IMR-90 (cell line): ENCODE results near the gene FRY. TPM values are rescaled to one million over a fixed set of nuclear protein-coding genes. Genes with fewer than 3 reads are reported as not detected.

Experiments
- ATAC-seq: fragments of 200-7000 bp; cut with Tn5 transposase; 2 replicates; pipeline ENCODE4 v1.9.1; 2020; ENCODE audit warnings: low read depth, mild to moderate bottlenecking, moderate library complexity
- BruUV-seq: library from RNA; stranded (reverse); fragments of 400-500 nt; replicated peaks from 2 replicates; lab custom pipeline; 2021; lab: Mats Ljungman, UMichigan
- CTCF ChIA-PET: fragments of 300-600 bp; formaldehyde crosslinking; extraction: SDS; loops from one replicate; lab custom pipeline; 2021; ENCODE audit warnings: antibody characterized with exemption; lab: Yijun Ruan, JAX
- POLR2A ChIA-PET: fragments of 300-600 bp; sonication (Branson Sonifier 250); formaldehyde crosslinking; loops from one replicate; lab custom pipeline; 2022; ENCODE audit warnings: antibody characterized with exemption; ENCODE audit not compliant: unreplicated experiment; lab: Charles Lee
- DNase-seq: peaks from one replicate; pipeline ENCODE4 v3.0.0; 2013
- H2AFZ ChIP-seq: replicated peaks from 2 replicates; pipeline ENCODE3; 2013; ENCODE audit warnings: low read length, mild to moderate bottlenecking; ENCODE audit not compliant: poor library complexity
- H2AK5ac ChIP-seq: 2 replicates; pipeline ENCODE4 v1.6.1; 2013; ENCODE audit warnings: low read depth, low read length, inconsistent platforms
- H2AK9ac ChIP-seq: replicated peaks from 2 replicates; pipeline ENCODE3; 2013; ENCODE audit warnings: mild to moderate bottlenecking, low read depth, low read length, moderate library complexity; ENCODE audit not compliant: poor library complexity
- H2BK120ac ChIP-seq: 2 replicates; pipeline ENCODE4 v1.6.1; 2013; ENCODE audit warnings: low read depth, low read length, inconsistent platforms
- H2BK15ac ChIP-seq: 3 replicates; pipeline ENCODE4 v1.6.1; 2013; ENCODE audit warnings: low read depth, low read length, inconsistent platforms
- H2BK20ac ChIP-seq: 2 replicates; pipeline ENCODE4 v1.6.1; 2013; ENCODE audit warnings: low read depth, mild to moderate bottlenecking, inconsistent platforms, low read length, moderate library complexity
- H2BK5ac ChIP-seq: 2 replicates; pipeline ENCODE4 v1.6.1; 2013; ENCODE audit warnings: mild to moderate bottlenecking, low read depth, low read length, inconsistent platforms; ENCODE audit not compliant: poor library complexity, severe bottlenecking
- H3K14ac ChIP-seq: replicated peaks from 2 replicates; pipeline ENCODE4 v1.6.1; 2013; ENCODE audit warnings: low read depth, low read length, inconsistent platforms
- H3K18ac ChIP-seq: 2 replicates; pipeline ENCODE4 v1.6.1; 2013; ENCODE audit warnings: low read depth, low read length, control low read depth
- H3K23ac ChIP-seq: 2 replicates; pipeline ENCODE4 v1.6.1; 2013; ENCODE audit warnings: low read depth, low read length, inconsistent platforms
- H3K27ac ChIP-seq: 2 replicates; pipeline ENCODE4 v1.5.1; 2013; ENCODE audit warnings: mild to moderate bottlenecking, control low read depth, low read length; ENCODE audit not compliant: insufficient read depth
- H3K27me3 ChIP-seq: 2 replicates; pipeline ENCODE4 v1.6.1; 2013; ENCODE audit warnings: low read length; ENCODE audit not compliant: control insufficient read depth, insufficient read depth
- H3K36me3 ChIP-seq: 2 replicates; pipeline ENCODE4 v1.6.1; 2013; ENCODE audit warnings: low read length, mixed read lengths; ENCODE audit not compliant: control insufficient read depth, insufficient read depth
- H3K4ac ChIP-seq: 2 replicates; pipeline ENCODE4 v1.6.1; 2013; ENCODE audit warnings: low read depth, low read length, inconsistent platforms
- H3K4me1 ChIP-seq: 2 replicates; pipeline ENCODE4 v1.6.1; 2013; ENCODE audit warnings: low read length, mixed read lengths; ENCODE audit not compliant: control insufficient read depth, insufficient read depth
- H3K4me2 ChIP-seq: 2 replicates; pipeline ENCODE4 v1.6.1; 2013; ENCODE audit warnings: low read depth, mild to moderate bottlenecking, control low read depth, low read length, moderate library complexity
- H3K4me3 ChIP-seq: 2 replicates; pipeline ENCODE4 v1.5.1; 2013; ENCODE audit warnings: low read depth, mild to moderate bottlenecking, control low read depth, low read length, moderate library complexity; ENCODE audit not compliant: insufficient read depth
- H3K56ac ChIP-seq: 2 replicates; pipeline ENCODE4 v1.6.1; 2013; ENCODE audit warnings: low read length, inconsistent platforms; ENCODE audit not compliant: insufficient read depth; ENCODE audit errors: extremely low read depth
- H3K79me1 ChIP-seq, 2 experiments: 2 replicates each; pipeline ENCODE4 v1.6.1; 2013; ENCODE audit warnings: low read length in 2 of 2, inconsistent platforms in 1 of 2, low read depth in 1 of 2
- H3K9ac ChIP-seq: 2 replicates; pipeline ENCODE4 v1.6.1; 2013; ENCODE audit warnings: low read depth, low read length, control low read depth
- H3K9me1 ChIP-seq: 2 replicates; pipeline ENCODE4 v1.6.1; 2013; ENCODE audit warnings: low read length, inconsistent platforms; ENCODE audit not compliant: insufficient read depth
- H3K9me3 ChIP-seq: 2 replicates; pipeline ENCODE4 v1.6.1; 2013; ENCODE audit warnings: low read length; ENCODE audit not compliant: control insufficient read depth, insufficient read depth
- H4K20me1 ChIP-seq: 2 replicates; pipeline ENCODE4 v1.6.1; 2013; ENCODE audit warnings: low read length, inconsistent platforms; ENCODE audit not compliant: insufficient read depth
- H4K5ac ChIP-seq: 2 replicates; pipeline ENCODE4 v1.6.1; 2013; ENCODE audit warnings: mild to moderate bottlenecking, low read depth, low read length, control low read depth
- H4K8ac ChIP-seq, 2 experiments: 2 replicates each; pipeline ENCODE4 v1.6.1; 2013; ENCODE audit warnings: low read depth in 2 of 2, low read length in 2 of 2, control low read depth in 1 of 2, inconsistent platforms in 1 of 2
- H4K91ac ChIP-seq: 2 replicates; pipeline ENCODE4 v1.6.1; 2013; ENCODE audit warnings: low read depth, low read length, inconsistent platforms; ENCODE audit not compliant: insufficient read depth
- BHLHE40 ChIP-seq: fragments of 150-350 bp; IDR thresholded peaks from 2 replicates; pipeline ENCODE4 v1.6.1; 2016; ENCODE audit warnings: mild to moderate bottlenecking, low read depth, low read length
- CEBPB ChIP-seq: IDR thresholded peaks from 2 replicates; pipeline ENCODE4 v1.6.1; 2012; ENCODE audit warnings: low read depth, low read length, improper control_type of control experiment
- CHD1 ChIP-seq: IDR thresholded peaks from 2 replicates; pipeline ENCODE4 v1.6.1; 2012; ENCODE audit warnings: low read depth, low read length, improper control_type of control experiment
- FOS ChIP-seq: fragments of 150-350 bp; IDR thresholded peaks from 2 replicates; pipeline ENCODE4 v1.6.1; 2016; ENCODE audit warnings: low read depth, low read length
- MAFK ChIP-seq: IDR thresholded peaks from 2 replicates; pipeline ENCODE4 v1.6.1; 2012; ENCODE audit warnings: low read depth, low read length, improper control_type of control experiment
- MAZ ChIP-seq: IDR thresholded peaks from 2 replicates; pipeline ENCODE4 v1.6.1; 2012; ENCODE audit warnings: low read depth, mild to moderate bottlenecking, low read length, improper control_type of control experiment, moderate library complexity, borderline replicate concordance
- MXI1 ChIP-seq: IDR thresholded peaks from 2 replicates; pipeline ENCODE4 v1.6.1; 2012; ENCODE audit warnings: low read depth, mild to moderate bottlenecking, low read length, moderate library complexity, borderline replicate concordance
- NFE2L2 ChIP-seq: fragments of 150-350 bp; IDR thresholded peaks from 2 replicates; pipeline ENCODE4 v1.6.1; 2016; ENCODE audit warnings: low read depth, mild to moderate bottlenecking, low read length
- POLR2A ChIP-seq: IDR thresholded peaks from 2 replicates; pipeline ENCODE4 v1.6.1; 2012; ENCODE audit warnings: mild to moderate bottlenecking, low read depth, low read length
- RAD21 ChIP-seq: IDR thresholded peaks from 2 replicates; pipeline ENCODE4 v1.6.1; 2012; ENCODE audit warnings: low read length, improper control_type of control experiment
- RCOR1 ChIP-seq: IDR thresholded peaks from 2 replicates; pipeline ENCODE4 v1.6.1; 2012; ENCODE audit warnings: mild to moderate bottlenecking, low read length, improper control_type of control experiment; ENCODE audit not compliant: insufficient replicate concordance
- RFX5 ChIP-seq: IDR thresholded peaks from 2 replicates; pipeline ENCODE4 v1.8.0; 2012; ENCODE audit warnings: low read depth, mild to moderate bottlenecking, low read length, moderate library complexity
- SMC3 ChIP-seq: fragments of 150-350 bp; IDR thresholded peaks from 2 replicates; pipeline ENCODE4 v1.6.1; 2016; ENCODE audit warnings: low read depth, mild to moderate bottlenecking, antibody characterized with exemption, low read length, moderate library complexity
- WGBS, 2 experiments: methylation state at CpG; one replicate each; pipeline versions ENCODE4 v1.1.5 to v1.1.7; 2013; ENCODE audit warnings: missing lambda C conversion rate in 2 of 2; ENCODE audit not compliant: insufficient read length in 1 of 2; ENCODE audit errors: extremely low coverage in 2 of 2; 5-methylcytosine and 5-hydroxymethylcytosine counted together
- dilution Hi-C: fragments of 300-500 bp; cut with HindIII; formaldehyde crosslinking; loops from one replicate; pipeline ENCODE4 v1.14.3; 2018; ENCODE audit warnings: low sequenced_read_pairs; ENCODE audit not compliant: unreplicated experiment
- in situ Hi-C: fragments of 300-500 bp; cut with MboI; formaldehyde crosslinking; loops from 3 replicates; pipeline ENCODE4 v1.14.3; 2019; ENCODE audit warnings: low sequenced_read_pairs, inconsistent platforms, mixed read lengths
- intact Hi-C: fragments of 100-400 bp; cut with micrococcal nuclease; formaldehyde crosslinking; loops from 2 replicates; pipeline ENCODE4 v1.10.0; 2022
- polyA plus RNA-seq, 3 experiments: library from polyadenylated mRNA; depleted of rRNA; stranded (reverse); fragments of >200 nt; gene quantifications; 2 replicates each; pipeline ENCODE4 v1.2.3, GENCODE V29; 2012; ENCODE audit warnings: low replicate concordance in 1 of 3
- total RNA-seq: library from RNA; depleted of rRNA; stranded (reverse); fragments of >200 nt; gene quantifications from 2 replicates; pipeline ENCODE4 v1.2.3, GENCODE V29; 2012
- TF ChIP-seq, protein P1 (sequence below): fragments of 150-350 bp; IDR thresholded peaks from 2 replicates; pipeline ENCODE4 v1.6.1; 2017; ENCODE audit warnings: mild to moderate bottlenecking, antibody characterized with exemption, low read length, low read depth
- TF ChIP-seq, protein P2 (sequence below): conservative IDR thresholded peaks from 2 replicates; pipeline ENCODE4 v1.5.1; 2012; ENCODE audit warnings: mild to moderate bottlenecking, low read depth, low read length, improper control_type of control experiment
- TF ChIP-seq, protein P3 (sequence below): fragments of 150-350 bp; IDR thresholded peaks from 2 replicates; pipeline ENCODE4 v1.6.1; 2016; ENCODE audit warnings: low read depth, mild to moderate bottlenecking, low read length, moderate library complexity, borderline replicate concordance

FRY gene
- total and polyA plus RNA-seq, 2 of the 4 experiments (the other 2 are of a cell fraction) = 3.0 to 4.8 TPM

DNA sequence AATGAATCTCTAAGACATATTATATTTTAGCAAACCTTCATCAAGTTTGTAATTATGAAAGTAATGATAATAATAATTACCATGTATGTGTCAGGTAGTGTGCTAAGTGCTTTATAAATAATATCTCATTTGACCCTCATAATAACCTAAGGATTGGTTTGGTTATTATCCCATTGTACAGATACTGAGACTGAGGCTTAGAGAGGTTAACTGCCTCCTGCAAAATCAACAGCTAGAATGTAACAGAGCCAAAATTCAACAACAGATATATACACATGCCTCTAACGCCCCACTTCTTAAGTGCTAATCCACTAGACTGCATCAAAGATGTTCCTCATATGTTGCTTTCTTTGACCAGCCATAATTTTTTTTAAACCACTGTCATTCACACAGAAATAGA, 142.8 kb downstream of the FRY start:
- ChIA-PET POLR2A (no interaction called here), CTCF (interaction anchor here (1.8 kb wide), 1 partner anchor 10 kb away, joined by 4 read pairs; no protein-coding TSS in a partner anchor)
- intact Hi-C loops (no loop called here), in situ Hi-C loops (no loop called here), dilution Hi-C loops (no loop called here)
- Histone ChIP-seq H2BK5ac (no peak overlapping the region), H2AFZ (no peak overlapping the region), H3K36me3 (peaks cover 7% of the 10 kb centered on the region; the same call in 1 of the 2 replicates), H3K27ac (no peak overlapping the region), H2BK15ac (no peak overlapping the region), H3K4me2 (no peak overlapping the region), H2AK9ac (no peak overlapping the region), H3K23ac (no peak overlapping the region), H3K4me1 (no peaks in the 10 kb centered on the region), H3K56ac (no peak overlapping the region), H2AK5ac (no peak overlapping the region), H3K4ac (no peak overlapping the region), H2BK20ac (no peak overlapping the region), H2BK120ac (no peak overlapping the region), H3K79me1 (no peaks in the 10 kb centered on the region; a peak in 1 of 4 replicates), H3K4me3 (no peak overlapping the region), H3K9me3 (no peaks in the 10 kb centered on the region), H3K9ac (no peak overlapping the region), H3K9me1 (no peaks in the 10 kb centered on the region; the same call in 1 of the 2 replicates), H4K8ac (no peak overlapping the region), H3K14ac (no peak overlapping the region), H4K20me1 (no peaks in the 10 kb centered on the region), H4K5ac (no peak overlapping the region), H4K91ac (no peak overlapping the region), H3K18ac (no peak overlapping the region), H3K27me3 (no peaks in the 10 kb centered on the region)
- no TSS peak for BruUV-seq
- no CpG with 5 or more reads among the region's 1 CpG for WGBS, 2 experiments
- no peak for DNase-seq
- TF ChIP-seq MAFK (no peak), SMC3 (no peak), MAZ (no peak), BHLHE40 (no peak), RFX5 (no peak), CEBPB (no peak), RCOR1 (no peak), CHD1 (no peak), FOS (no peak), POLR2A (no peak), MXI1 (no peak), RAD21 (no peak), NFE2L2 (no peak)
- TF ChIP-seq, protein P1, sequence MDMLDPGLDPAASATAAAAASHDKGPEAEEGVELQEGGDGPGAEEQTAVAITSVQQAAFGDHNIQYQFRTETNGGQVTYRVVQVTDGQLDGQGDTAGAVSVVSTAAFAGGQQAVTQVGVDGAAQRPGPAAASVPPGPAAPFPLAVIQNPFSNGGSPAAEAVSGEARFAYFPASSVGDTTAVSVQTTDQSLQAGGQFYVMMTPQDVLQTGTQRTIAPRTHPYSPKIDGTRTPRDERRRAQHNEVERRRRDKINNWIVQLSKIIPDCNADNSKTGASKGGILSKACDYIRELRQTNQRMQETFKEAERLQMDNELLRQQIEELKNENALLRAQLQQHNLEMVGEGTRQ = no peak
- TF ChIP-seq, protein P2, sequence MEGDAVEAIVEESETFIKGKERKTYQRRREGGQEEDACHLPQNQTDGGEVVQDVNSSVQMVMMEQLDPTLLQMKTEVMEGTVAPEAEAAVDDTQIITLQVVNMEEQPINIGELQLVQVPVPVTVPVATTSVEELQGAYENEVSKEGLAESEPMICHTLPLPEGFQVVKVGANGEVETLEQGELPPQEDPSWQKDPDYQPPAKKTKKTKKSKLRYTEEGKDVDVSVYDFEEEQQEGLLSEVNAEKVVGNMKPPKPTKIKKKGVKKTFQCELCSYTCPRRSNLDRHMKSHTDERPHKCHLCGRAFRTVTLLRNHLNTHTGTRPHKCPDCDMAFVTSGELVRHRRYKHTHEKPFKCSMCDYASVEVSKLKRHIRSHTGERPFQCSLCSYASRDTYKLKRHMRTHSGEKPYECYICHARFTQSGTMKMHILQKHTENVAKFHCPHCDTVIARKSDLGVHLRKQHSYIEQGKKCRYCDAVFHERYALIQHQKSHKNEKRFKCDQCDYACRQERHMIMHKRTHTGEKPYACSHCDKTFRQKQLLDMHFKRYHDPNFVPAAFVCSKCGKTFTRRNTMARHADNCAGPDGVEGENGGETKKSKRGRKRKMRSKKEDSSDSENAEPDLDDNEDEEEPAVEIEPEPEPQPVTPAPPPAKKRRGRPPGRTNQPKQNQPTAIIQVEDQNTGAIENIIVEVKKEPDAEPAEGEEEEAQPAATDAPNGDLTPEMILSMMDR = no peak
- TF ChIP-seq, protein P3, sequence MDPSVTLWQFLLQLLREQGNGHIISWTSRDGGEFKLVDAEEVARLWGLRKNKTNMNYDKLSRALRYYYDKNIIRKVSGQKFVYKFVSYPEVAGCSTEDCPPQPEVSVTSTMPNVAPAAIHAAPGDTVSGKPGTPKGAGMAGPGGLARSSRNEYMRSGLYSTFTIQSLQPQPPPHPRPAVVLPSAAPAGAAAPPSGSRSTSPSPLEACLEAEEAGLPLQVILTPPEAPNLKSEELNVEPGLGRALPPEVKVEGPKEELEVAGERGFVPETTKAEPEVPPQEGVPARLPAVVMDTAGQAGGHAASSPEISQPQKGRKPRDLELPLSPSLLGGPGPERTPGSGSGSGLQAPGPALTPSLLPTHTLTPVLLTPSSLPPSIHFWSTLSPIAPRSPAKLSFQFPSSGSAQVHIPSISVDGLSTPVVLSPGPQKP = no peak
- no peak for ATAC-seq
